Lower leg skin (tissue), 3 donors: ENCODE results near the gene INPP5B.

Experiments
- CTCF ChIP-seq, 3 donors: fragments of 450-650 bp; IDR thresholded peaks; one replicate each; pipeline ENCODE4 v1.5.1; 2016; ENCODE audit warnings: antibody characterized with exemption in 3 of 3, mild to moderate bottlenecking in 3 of 3, moderate library complexity in 2 of 3
- POLR2A ChIP-seq, 2 donors: fragments of 450-650 bp; IDR thresholded peaks; one replicate each; pipeline ENCODE4 v1.6.1; 2016 to 2017; ENCODE audit warnings: antibody characterized with exemption in 2 of 2, mild to moderate bottlenecking in 1 of 2, moderate library complexity in 1 of 2

- TF ChIP-seq CTCF (IDR thresholded peaks at IDR 0.05) = no peak
- TF ChIP-seq POLR2A (IDR thresholded peaks at IDR 0.05) = no peak
Measured at GRCh38 chr1:37846647-37847339, 100.1 kb downstream of the INPP5B start.
